ENCODE results near the gene AGAP1. TPM values are rescaled to one million over a fixed set of nuclear protein-coding genes. Genes with fewer than 3 reads are reported as not detected.

The AGAP1 gene
- total RNA-seq, 1 donor, result 1.1 TPM

DNA sequence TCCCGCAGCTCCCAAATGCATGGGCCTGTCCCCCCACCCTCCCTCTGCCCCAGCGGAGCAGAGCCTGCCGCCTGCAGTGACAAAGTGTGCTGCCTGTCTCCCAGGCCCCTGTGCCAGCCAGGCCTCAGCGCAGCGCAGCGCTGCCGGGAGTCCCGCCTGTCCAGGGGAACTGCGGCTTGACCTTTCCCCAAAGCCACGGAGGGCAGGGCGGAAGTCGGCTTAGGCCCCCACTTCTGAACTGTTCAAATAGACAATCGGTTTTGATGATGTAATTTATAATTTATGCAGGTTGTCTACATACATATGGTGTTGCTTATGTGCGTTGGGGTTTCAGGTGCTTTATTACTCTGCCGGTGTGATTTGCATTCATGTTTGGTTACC lies 667.2 kb downstream of the AGAP1 start:
- DNase-seq (ENCODE audit: low read depth in 2 of 3, low spot score in 2 of 3), result no peak

DNA sequence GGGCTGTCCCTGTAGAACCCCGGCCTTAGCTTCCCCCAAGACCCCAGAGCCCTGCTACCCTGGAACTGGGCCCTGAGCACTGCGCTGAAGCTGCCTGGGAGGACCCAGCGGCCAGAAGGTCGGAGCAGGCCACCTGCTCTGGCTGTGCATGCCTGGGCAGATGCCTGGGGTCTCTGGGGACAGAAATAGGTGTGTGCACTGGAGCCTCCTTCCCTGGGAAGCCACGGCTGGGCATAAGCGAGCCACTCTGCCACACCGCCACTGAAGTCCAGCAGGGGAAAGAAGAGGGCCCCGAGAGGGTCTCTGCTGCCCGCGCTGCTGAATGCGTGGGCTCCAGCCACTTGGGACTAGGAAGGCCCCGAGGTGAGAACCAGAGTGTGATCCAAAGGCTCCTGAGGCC lies 667.7 kb downstream of the AGAP1 start:
- no peak for DNase-seq (ENCODE audit: low read depth in 2 of 3, low spot score in 2 of 3)

DNA sequence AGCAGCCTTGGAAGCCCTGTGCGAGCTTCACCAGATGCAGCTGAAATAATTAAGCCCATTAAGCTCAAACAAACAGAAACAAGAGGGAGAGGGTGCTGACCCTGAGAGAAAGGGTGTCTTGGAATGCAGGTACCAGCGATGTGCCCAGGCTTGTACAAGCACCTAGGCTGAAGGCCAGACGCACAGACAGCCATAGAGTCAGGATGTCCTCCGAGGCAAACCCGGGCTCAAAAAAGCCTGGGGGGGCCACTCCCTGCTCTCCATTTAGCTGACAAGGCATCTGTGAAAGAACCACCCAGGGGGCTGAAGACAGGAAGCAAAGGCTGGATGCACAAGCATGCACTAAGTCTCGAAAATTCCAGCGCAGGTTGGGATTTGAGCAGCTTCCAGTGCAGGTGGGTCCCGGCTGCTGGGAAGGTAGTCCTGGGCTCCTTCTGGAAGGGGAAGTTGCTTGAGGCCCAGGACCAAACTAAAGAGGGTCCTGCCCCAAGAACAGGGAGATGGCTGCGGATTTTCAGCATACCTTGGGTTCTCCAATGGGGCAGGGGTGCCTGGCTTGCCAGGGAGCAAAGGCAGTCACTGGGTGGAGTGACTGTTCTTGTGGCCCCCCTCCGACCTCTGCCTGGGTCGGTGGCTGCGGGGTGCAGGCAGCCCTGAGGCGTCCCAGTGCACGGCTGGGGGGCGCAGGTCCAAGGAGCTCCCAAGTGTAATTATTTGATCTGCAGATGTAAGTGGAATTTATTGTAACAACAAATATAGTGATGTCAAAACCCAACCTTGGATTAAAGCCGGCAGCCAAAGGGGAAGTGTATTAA lies 668.4 kb downstream of the AGAP1 start:
- no peak for DNase-seq (ENCODE audit: low read depth in 2 of 3, low spot score in 2 of 3)

DNA sequence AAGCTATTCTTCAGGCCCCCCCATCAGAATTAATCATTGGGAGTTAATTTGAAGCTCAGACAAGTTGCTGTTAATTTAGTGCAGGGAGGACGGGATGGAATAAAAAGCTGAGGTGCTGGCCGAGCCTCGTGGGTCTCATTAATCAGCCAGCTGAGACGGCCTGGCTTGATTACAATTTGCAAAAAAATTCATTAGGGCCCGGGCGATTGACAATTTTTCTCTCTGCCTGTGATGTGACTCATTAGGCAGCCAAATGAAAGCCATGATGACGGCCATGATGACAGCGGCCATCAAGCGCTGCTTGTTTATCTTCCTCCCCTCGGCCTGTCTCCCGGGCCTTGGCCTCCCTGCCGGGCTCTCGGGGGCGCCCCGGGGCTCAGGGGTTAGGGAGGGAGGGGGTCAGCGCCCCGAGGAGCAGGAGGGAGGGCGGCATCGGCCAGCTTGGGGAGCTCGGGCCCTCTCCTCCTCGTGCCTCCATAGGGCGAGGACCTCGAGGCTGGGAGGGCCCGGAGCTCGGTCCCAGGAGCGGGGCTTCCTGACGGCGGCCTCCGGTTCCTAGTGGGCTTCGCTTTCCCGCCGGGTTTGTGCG lies 669.1 kb downstream of the AGAP1 start:
- no peak for DNase-seq (ENCODE audit: low read depth in 2 of 3, low spot score in 2 of 3)

DNA sequence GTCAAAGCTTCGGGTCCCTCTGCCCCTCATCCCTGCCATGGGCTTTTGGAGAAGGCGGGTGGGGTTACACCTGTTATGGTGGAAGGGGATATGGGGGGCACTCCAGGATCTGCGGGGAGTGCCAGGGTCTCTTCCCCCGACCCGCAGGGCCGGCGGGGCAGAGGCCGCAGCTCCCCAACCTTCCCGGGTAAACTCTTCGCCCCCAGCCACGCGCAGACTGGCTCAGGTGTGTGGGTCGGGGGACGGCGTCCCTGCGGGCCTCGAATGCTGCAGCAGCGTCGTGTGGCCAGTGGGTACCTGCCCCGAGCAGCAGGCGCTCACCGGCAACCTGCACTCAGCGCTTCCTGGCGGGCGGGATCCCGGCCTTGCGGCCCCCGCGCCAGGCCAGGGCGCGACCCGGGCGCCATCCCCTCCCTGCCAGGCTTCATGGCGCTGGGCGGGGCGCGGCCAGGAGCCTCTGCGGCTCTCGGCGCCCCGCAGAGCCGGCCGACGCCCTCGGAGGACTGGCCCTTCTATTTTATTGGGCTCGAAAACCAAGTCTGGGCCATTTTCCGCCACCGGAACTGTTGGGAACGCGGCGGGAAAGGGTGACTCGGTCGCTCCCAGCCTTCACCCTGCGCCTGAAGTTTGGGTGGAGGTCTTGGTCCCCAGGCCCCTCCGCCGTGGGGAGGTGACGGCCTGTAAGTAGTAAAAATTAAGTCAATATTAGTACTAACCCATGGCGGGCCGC lies 669.8 kb downstream of the AGAP1 start:
- no peak for DNase-seq (ENCODE audit: low read depth in 2 of 3, low spot score in 2 of 3)

DNA sequence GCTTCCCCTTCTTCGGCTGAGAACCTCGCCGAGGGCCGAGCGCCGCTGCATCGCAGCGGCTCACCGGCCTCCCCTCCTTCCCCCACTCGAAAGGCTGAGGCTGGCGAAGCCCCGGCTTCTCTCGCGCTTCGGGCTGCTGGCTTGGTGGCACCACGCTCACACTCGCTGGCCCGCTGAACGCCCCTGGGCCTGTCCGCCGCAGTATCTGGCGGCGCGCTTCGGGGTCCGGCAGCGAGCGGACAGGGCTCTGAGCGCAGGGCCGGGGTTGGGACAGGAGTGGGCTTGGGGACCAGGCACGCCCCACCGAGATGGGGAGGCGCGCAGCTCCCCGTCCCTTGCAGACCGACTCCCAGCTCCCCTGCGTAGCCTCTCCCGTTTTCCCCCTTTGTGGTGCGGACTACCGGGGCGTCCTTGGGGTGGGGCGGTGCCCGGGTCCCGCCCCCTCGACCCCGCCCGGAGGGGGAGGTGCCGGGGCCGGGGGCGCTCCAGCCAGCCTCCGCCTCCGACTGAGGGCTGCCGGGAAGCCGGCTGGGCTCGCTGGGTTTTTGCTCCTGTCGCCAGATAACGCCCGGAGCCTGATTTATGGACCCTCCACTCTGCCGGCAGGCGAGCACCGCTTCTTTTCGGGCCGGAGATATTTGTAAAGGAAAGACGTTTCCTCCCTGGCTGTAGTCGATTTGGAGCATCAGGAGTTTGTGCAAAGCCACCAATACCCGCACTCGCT lies 670.5 kb downstream of the AGAP1 start:
- peak in 1 of 3 donors; percentile 55 for DNase-seq (ENCODE audit: low read depth in 2 of 3, low spot score in 2 of 3)

DNA sequence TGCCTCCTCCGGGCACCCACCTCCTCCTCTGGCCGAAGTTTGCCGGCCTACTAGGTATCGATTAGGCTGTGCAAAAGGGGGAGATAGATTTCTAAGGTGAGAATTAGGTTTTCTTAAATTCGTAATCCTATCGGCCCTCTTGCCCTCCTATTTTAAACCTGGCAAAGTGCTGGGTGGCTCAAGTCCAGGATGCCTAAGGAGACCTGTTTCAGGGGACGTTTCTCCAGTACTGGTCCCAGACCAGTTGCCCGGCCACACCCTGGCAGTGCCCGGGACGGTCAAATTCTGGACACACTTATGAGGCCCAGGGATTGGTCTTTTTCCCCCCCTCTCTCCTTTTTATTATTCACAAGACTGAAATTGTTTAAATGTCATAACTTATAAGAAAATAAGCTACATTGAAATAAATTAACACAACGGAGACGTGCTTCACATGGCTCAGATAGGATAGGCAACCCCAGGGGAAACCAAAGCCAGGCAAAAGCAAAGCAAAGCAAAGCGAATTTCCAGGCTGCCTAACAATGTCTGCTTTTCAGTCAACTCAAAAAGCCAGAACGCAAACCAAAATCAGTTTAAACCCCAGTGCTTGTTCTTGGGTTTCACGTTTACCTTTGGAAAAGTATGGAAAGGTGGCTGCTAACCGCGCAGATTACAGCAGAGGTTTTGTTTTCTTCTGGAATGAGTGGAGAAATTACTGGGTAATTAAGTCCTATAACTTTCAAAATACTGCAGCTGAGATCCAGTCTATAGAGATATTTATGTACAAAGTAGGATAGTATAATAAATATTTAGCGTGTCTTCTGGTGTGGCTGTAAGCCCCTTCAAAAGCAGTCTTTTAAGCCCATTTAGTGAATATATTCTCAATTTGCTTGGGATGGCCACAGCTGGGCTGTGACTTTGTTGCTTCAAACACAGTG lies 671.3 kb downstream of the AGAP1 start:
- DNase-seq (ENCODE audit: low read depth in 2 of 3, low spot score in 2 of 3), result no peak

DNA sequence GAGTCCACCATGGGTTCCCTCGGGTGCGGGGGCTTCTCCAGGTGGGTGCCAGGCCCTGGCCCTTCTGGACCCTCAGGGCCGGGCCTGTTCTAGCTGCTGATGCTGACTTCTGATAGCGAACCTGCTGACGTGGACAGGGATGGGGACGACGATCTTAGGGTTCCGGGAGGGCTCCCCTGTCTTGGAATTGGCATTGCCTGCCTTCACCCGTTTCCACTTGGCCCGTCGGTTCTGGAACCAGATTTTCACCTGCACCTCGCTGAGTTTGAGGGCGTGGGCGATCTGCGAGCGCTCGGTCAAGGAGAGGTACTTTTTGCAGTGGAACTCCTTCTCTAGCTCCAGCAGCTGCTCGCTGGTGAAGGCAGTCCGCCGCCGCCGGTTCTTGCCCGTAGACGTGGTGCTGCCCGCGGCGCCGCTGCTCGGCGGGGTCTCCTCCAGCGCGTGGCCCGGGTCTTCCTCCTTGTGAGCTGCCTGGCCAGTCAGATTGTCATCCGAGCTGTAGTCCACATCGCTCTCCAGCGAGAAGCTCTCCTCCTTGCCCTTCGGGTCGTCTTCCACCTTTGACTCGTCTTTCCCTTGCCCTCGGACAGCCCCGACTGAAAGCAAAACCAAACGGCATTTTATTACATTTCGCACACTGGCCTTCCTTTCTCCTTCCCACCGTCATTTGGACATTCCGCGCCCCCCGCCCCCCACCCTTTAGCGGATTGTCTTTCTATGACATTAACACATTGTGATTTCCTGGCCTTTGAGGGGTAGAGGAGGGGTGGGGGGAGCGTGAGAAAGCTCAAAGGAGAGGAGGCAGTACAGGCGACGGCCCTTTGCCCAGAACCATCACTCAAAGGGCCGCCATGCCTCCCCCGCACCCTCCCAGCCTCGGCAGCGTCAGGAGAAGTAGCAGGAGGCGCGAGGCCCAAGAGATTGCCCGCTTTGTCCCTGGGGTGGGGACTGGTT lies 672.3 kb downstream of the AGAP1 start:
- no peak for DNase-seq (ENCODE audit: low read depth in 2 of 3, low spot score in 2 of 3)

DNA sequence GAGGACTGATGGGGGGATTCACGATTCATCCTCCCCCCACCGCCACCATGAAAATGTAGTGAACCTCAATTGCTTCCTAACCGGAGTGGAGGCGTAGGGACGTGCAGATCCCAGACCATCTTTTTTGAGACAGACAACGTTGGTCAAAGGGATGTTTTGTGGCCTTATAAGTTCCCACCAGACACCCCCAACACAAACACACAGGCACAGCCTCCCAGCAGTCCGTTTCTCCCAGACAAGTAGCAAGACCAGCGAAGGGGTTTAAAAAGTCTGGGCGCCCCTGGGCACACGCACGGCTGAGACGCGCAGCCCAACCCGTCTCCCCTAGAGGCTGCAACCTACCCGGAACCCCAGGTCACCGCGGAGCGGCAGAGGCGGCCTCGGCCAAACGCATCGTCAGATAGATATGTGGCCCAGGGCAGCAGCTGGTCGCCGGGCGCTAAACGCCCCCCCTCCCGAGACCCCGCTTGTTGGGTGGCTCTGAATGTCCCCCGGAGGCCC lies 673.0 kb downstream of the AGAP1 start:
- DNase-seq (ENCODE audit: low read depth in 2 of 3, low spot score in 2 of 3), result no peak

DNA sequence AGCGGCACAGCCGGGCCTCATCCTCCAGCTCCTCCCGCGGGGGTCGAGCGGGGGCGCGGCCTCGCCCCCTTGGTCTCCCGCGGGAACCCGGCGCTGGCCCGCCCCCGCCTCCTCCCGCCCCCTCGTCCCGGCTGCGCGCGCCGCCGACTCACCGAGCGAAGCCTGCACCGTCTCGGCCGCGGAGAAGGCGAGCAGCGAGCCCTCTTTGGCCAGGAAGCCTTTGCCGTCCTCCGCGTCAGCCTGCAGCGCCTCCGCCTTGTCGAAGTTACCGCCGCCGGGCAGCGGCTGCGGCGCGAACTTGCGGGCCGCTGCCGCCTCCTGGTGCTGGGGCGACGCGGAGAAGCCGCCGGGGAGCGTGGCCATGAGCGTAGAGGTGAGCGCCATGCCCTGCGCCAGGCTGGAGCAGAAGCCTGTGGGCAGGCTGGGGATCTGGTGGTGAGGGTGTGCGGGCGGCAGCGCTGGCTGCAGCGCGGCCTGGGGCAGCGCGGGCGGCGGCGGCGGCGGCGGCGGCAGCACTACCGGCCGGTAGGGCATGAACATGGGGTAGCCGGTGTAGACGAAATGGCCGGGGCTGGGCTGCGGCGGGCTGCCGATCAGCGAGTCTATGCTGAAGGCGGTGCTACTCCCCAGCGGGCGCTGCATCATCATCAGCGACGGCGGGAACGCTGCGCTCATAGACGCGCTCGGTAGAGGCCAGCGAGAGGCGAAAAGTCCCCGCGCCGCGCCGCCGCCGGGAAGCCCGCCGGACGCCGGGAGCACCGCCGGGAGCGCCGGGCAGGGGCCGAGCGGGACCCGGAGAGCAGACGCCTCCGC lies 673.7 kb downstream of the AGAP1 start:
- no peak for DNase-seq (ENCODE audit: low read depth in 2 of 3, low spot score in 2 of 3)

DNA sequence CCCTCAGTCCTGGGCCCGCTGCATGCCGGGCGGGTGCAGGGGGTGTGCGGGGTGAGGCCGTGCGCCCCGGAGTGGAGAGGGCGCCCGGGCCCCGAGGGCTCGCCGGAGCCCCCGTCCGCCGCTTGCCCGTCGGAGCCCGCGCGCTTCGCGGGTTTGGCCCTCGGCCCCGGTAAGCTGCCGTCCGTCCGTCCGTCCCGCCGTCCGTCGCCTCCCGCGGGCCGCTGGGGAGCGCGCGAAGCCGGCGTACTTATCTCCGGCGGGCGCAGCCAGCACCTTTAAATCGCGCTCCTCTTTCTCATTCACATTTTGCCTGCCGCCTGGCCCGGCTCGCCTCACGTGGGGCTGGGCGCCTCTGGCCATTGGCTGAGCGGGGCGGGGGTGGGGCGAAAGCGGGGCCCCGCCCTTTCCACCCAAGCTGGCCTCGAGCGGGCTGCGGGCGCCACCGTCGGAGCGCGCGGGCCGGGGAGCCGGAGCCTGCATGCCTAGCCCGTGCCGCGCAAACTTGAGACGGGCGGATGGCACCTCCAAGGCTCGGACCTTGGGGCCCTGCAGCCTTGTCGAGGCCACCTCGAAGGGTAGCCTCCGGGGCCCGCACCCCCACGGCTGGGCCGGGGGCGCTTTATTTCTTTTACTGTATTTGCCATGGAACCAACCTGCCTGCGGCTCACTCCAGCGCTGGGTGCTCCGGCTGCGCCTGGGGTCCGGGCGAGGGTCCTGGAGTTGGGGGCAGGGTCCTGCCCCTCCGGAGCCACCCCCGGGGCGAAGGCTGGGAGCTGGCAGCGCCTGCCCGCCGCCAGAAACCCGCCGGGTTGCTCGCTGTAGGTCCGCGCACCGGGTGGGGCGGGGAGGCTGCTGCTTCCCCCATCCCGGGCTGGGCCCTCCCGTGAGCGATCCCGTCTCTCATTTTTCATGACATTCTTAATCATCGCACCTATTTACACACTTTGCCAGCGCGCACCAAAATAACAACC lies 674.6 kb downstream of the AGAP1 start, which contains the start of gene GBX2:
Gene GBX2 (minus strand): TSS at position 277 of the 971 bp plus-strand sequence. CDS start 415 bp downstream, outside the sequence.
- no peak for DNase-seq (ENCODE audit: low read depth in 2 of 3, low spot score in 2 of 3)

DNA sequence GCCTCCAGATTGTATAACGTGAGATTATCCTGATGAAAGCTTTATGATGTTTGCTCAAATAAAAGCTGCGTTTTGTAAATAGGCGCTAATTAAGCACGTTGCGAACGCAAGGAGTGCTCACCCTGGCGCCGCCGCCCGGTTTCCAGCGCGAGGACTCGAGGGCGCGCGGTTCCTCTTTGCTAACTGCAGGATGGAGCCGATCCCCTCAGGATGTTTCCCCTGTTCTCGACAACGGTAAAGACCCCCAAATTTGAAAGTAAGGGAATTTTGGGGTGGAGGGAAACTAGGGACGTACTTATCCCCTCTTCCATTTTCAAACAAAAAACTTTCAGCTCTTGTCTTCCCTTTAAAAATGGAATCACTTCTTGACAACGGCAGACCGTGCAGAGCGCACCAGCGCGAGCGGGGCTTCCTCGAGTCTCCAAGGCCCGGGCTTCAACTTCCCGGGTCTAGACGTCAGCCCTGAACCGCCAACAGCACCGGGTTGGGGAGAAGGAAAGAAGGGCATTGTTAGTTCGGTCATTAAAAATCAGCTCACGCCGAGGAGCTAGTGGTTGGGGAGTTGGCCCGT lies 675.4 kb downstream of the AGAP1 start:
- DNase-seq (ENCODE audit: low read depth in 2 of 3, low spot score in 2 of 3), result no peak

DNA sequence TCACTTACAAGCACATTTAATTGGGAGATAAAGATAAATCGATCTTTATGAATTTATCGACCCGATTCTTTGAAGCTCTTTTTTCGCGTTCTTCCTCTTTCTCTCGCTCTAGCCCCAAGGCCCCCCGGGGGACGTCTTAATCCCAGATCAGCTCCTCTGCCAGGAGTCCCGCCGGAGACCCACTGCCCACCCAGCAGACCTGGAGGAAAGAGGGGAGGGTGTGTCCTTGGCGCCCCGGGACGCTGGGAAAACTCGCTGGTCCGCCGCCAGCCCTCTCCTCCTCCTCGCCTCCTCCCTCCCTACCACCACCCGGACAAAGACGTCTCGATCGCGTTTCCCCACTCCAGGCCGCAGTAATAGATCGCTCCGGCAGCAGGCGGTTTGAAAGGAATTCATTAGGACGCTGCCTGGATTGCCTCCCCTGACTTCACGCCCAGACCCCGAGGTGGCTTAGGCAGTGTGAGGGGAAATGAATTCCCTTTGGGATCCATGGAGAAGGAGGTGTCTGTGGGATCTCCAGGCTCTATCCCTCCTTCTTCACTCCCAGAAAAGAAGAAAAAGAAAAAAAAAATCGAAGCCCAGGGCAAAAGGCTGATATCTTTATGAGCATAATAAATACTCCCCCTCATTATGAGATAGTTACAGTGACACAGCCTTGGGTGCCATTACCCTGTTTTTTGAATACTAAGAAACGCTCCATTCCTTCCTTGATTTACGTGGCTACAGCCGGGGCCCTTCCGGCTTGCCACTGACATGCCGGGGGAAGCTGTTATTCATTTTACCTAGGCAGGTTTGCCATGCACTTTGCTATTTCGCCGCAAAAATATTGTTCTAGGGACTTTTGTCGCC lies 676.1 kb downstream of the AGAP1 start:
- DNase-seq (ENCODE audit: low read depth in 2 of 3, low spot score in 2 of 3), result no peak

DNA sequence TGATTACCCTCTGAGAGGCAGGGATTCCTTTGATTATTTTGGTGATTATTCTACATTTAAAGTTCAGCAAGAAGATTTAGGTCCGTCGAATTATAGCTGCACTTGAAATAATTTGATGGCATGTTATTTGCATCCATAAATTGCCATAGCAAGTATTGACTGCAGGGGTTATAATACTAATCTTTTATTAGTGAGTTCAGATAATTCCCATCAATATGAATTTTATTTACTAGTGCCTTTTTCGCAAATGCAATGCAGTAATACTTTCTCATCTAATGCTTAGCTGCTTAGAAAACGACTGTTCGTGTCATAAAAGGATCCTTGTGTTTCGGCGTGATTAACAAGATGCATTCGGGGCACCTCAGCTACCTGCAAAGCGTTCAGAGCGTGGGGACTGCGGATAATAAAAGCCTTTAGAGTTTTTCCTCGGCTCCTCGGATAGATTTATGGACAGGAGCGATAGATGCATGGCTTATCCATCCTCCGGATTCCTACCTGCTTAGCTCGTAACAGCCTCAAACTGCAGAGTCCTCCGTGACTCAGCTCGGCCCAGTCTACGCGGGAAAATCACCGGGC lies 676.8 kb downstream of the AGAP1 start:
- DNase-seq (ENCODE audit: low read depth in 2 of 3, low spot score in 2 of 3), result no peak

DNA sequence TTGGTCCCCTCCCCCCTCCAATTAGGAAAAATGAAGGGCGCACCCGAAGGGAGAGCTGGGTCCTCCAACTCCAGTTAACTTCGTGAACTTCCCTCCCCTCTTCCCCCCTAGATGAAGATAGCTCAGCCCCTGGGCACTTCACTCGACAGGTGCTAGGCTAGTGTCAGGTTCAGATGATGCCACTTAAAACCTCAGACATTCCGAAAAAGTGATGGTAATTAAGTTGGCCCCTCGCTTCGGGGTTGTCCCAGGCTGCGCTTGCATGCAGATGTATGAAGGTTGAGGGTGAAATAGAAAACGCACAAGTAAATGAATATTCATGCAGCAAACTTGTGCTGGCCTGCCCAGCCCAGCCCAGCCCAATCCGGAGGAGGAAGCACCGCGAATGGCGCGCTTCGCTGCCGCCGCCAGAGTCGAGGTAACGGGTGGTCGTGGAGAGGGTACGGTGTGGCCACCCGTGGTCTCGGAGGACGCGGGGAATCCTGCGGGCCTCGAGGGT lies 677.4 kb downstream of the AGAP1 start:
- no peak for DNase-seq (ENCODE audit: low read depth in 2 of 3, low spot score in 2 of 3)
